ENCODE results near the gene MYO16.

Gene MYO16

DNA sequence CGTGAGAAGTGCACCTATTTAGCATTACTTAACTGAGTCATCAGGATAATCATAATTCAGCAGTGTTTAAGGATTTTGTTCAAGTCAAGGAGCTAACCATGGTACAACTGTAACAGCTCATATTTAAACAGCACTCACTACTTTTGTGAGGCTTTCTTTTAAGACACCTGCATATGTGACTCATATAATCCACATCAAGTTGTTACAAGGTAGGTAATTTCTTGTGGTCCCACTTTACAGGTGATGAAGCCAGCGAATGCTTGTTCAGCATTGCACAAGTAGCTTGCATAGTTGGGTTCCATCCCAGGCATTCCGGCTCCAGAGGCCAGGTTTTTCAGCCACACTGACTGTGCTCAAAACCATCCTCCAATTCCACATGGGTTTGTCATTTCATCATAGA lies 569.2 kb downstream of the MYO16 start:
- H3K4me3 Mint-ChIP-seq, result no peak overlapping the region
- no peak for ATAC-seq
- H3K9me3 Mint-ChIP-seq, result no peaks in the 10 kb centered on the region
- no peaks in the 10 kb centered on the region for H3K4me1 Mint-ChIP-seq
- no peak overlapping the region for H3K27ac Mint-ChIP-seq
- no peak for DNase-seq
- H3K36me3 Mint-ChIP-seq (ENCODE audit: low read depth), result no peaks in the 10 kb centered on the region
- peaks cover 11% of the 10 kb centered on the region for H3K27me3 Mint-ChIP-seq

DNA sequence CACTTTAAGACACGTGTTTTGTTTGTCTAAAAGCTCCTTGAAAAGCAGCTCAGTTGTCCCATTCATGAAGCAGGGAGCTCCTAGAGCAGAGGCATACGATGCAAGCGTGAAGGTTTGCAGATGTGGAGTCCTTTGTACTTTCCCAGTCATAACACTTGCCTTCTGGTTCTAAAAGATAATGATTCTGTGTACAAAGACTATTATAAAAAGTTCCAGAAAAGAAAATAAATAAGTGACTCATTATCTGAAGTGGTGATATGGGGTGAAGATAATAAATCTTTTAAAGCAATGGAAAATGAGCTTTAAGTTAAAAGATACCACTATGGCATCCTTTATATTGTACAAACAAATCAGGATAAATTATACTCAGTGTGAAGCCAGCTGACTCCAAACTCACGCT lies 569.9 kb downstream of the MYO16 start:
- no peak for DNase-seq
- no peak for ATAC-seq
- peaks cover 14% of the 10 kb centered on the region for H3K27me3 Mint-ChIP-seq

GRCh38 chr13:109200556-109200955 lies 571.1 kb downstream of the MYO16 start:
- H3K9me3 Mint-ChIP-seq, result no peaks in the 10 kb centered on the region
- no peak overlapping the region for H3K4me3 Mint-ChIP-seq
- H3K27ac Mint-ChIP-seq, result no peak overlapping the region
- H3K27me3 Mint-ChIP-seq, result peaks cover 14% of the 10 kb centered on the region
- ATAC-seq, result no peak
- no peaks in the 10 kb centered on the region for H3K36me3 Mint-ChIP-seq (ENCODE audit: low read depth)
- no peak for DNase-seq
- no peaks in the 10 kb centered on the region for H3K4me1 Mint-ChIP-seq

More for the DNA sequence above, 569.9 kb downstream of the MYO16 start:
- no peaks in the 10 kb centered on the region for H3K4me1 Mint-ChIP-seq
- no peaks in the 10 kb centered on the region for H3K36me3 Mint-ChIP-seq (ENCODE audit: low read depth)
- H3K9me3 Mint-ChIP-seq, result no peaks in the 10 kb centered on the region
- H3K27ac Mint-ChIP-seq, result no peak overlapping the region
- no peak overlapping the region for H3K4me3 Mint-ChIP-seq

DNA sequence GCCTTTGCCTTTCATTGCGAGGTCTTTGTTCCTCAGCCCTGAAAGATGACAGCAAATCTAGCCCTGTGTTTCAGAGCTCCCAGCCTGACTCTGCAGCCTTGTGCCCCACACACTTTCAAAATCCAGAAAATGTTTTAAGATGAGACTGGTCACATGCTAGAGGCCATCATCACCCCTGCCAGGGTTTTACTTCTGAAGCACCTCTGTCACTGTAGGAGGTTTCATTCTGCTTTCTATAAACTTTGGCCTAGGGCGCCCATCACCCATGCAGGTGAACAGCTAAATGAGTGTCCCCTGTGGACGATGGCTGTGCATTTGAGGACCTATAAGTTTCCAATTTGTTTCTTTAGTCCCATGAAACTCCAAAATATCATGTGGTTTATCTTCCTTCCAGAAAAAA lies 574.2 kb downstream of the MYO16 start:
- ATAC-seq, result no peak
- DNase-seq, result no peak
- no peaks in the 10 kb centered on the region for H3K36me3 Mint-ChIP-seq (ENCODE audit: low read depth)
- no peaks in the 10 kb centered on the region for H3K4me1 Mint-ChIP-seq
- H3K4me3 Mint-ChIP-seq, result no peak overlapping the region
- H3K27me3 Mint-ChIP-seq, result peaks cover 7% of the 10 kb centered on the region
- no peak overlapping the region for H3K27ac Mint-ChIP-seq
- no peaks in the 10 kb centered on the region for H3K9me3 Mint-ChIP-seq

- H3K9me3 Mint-ChIP-seq, result no peaks in the 10 kb centered on the region
- no peak for ATAC-seq
- no peak overlapping the region for H3K4me3 Mint-ChIP-seq
- DNase-seq, result no peak
- H3K27me3 Mint-ChIP-seq, result peaks cover 7% of the 10 kb centered on the region
- no peak overlapping the region for H3K27ac Mint-ChIP-seq
- no peaks in the 10 kb centered on the region for H3K4me1 Mint-ChIP-seq
- H3K36me3 Mint-ChIP-seq (ENCODE audit: low read depth), result no peaks in the 10 kb centered on the region
These were observed 574.8 kb downstream of the MYO16 start for GRCh38 chr13:109204252-109204651.

GRCh38 chr13:109204657-109205056 lies 575.2 kb downstream of the MYO16 start:
- DNase-seq, result no peak
- Mint-ChIP-seq H3K27me3 (peaks cover 7% of the 10 kb centered on the region), H3K27ac (no peak overlapping the region), H3K4me1 (no peaks in the 10 kb centered on the region), H3K4me3 (no peak overlapping the region), H3K9me3 (no peaks in the 10 kb centered on the region), H3K36me3 (ENCODE audit: low read depth) (no peaks in the 10 kb centered on the region)
- no peak for ATAC-seq

- no peaks in the 10 kb centered on the region for H3K9me3 Mint-ChIP-seq
- DNase-seq, result no peak
- H3K27ac Mint-ChIP-seq, result no peak overlapping the region
These were observed 575.9 kb downstream of the MYO16 start for GRCh38 chr13:109205315-109205714.

DNA sequence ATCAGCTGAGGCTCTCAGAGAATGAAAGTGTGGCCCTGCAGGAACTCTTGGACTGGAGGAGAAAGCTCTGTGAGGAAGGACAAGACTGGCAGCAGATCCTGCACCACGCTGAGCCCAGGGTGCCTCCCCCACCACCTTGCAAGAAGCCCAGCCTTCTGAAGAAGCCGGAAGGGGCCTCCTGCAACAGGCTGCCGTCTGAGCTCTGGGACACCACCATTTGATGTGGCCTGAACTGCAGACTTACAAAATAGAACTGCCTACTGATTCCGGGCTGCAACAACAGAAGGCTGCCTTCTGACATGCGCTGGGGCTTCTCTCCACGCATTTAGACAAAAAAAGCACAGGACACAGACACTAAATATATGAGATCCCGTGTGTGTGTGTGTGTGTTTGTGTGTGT lies 577.2 kb downstream of the MYO16 start:
- no peak for ATAC-seq
- peaks cover 3% of the 10 kb centered on the region for H3K27me3 Mint-ChIP-seq

More at GRCh38 chr13:109205315-109205714, 575.9 kb downstream of the MYO16 start:
- ATAC-seq, result no peak
- Mint-ChIP-seq H3K27me3 (peaks cover 7% of the 10 kb centered on the region), H3K4me1 (no peaks in the 10 kb centered on the region), H3K4me3 (no peak overlapping the region), H3K36me3 (ENCODE audit: low read depth) (no peaks in the 10 kb centered on the region)

GRCh38 chr13:109207622-109208021 lies 578.2 kb downstream of the MYO16 start:
- H3K36me3 Mint-ChIP-seq (ENCODE audit: low read depth), result no peaks in the 10 kb centered on the region
- H3K9me3 Mint-ChIP-seq, result no peaks in the 10 kb centered on the region
- H3K27ac Mint-ChIP-seq, result no peak overlapping the region
- ATAC-seq (no peak), DNase-seq (no peak)
- H3K4me1 Mint-ChIP-seq, result no peaks in the 10 kb centered on the region
- H3K4me3 Mint-ChIP-seq, result no peak overlapping the region
- peaks cover 3% of the 10 kb centered on the region for H3K27me3 Mint-ChIP-seq

More for the DNA sequence above, 577.2 kb downstream of the MYO16 start:
- Mint-ChIP-seq H3K27ac (no peak overlapping the region), H3K9me3 (no peaks in the 10 kb centered on the region), H3K4me3 (no peak overlapping the region), H3K36me3 (ENCODE audit: low read depth) (no peaks in the 10 kb centered on the region), H3K4me1 (no peaks in the 10 kb centered on the region)
- no peak for DNase-seq

DNA sequence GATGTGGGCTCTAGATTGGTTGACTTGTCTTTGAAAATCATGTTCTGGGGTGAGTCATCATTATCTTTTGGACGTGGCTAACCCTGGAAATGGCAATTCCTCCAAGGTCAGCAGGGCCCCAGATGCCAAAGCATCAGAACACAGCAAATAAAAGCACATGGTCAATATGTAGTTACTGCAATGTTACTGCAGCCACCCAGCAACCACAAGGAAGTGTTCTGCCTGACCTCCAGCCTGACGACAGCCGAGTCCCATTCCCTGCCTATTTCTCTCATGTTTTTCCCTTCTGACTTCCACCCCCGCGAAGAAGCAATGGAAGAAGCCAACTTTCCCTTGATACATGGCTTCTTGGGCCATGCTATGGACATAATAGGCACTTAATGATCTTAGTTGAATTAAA lies 579.1 kb downstream of the MYO16 start:
- Mint-ChIP-seq H3K4me1 (no peaks in the 10 kb centered on the region), H3K9me3 (no peaks in the 10 kb centered on the region), H3K4me3 (no peak overlapping the region), H3K27ac (no peak overlapping the region), H3K27me3 (peaks cover 3% of the 10 kb centered on the region), H3K36me3 (ENCODE audit: low read depth) (no peaks in the 10 kb centered on the region)
- DNase-seq (no peak), ATAC-seq (no peak)

- no peaks in the 10 kb centered on the region for H3K4me1 Mint-ChIP-seq
- H3K36me3 Mint-ChIP-seq (ENCODE audit: low read depth), result no peaks in the 10 kb centered on the region
- ATAC-seq (no peak), DNase-seq (no peak)
- no peak overlapping the region for H3K27ac Mint-ChIP-seq
- no peak overlapping the region for H3K4me3 Mint-ChIP-seq
- no peaks in the 10 kb centered on the region for H3K9me3 Mint-ChIP-seq
- no peaks in the 10 kb centered on the region for H3K27me3 Mint-ChIP-seq
These were observed 580.1 kb downstream of the MYO16 start for GRCh38 chr13:109209526-109209925.

DNA sequence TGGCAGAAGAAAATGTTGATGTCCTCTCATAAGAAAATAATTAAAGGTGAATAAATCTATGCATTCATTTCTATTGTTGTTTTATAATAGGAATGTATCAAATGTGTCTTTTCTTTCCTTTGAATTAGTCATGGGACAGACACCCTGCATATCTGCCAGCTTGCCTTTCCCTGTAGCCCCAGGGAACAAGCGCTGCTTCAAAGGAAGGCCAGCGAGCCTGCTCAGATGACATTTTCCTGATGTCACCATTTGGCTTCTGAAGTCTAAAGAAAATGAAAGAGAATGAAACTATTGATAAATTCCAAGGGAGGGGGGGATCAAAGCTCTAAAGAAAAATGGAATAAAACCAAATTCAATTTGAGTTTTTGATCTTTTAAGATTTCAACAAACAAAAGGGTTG lies 582.2 kb downstream of the MYO16 start:
- no peak overlapping the region for H3K27ac Mint-ChIP-seq
- H3K4me1 Mint-ChIP-seq, result no peaks in the 10 kb centered on the region
- no peaks in the 10 kb centered on the region for H3K27me3 Mint-ChIP-seq
- DNase-seq (no peak), ATAC-seq (no peak)
- H3K36me3 Mint-ChIP-seq (ENCODE audit: low read depth), result no peaks in the 10 kb centered on the region
- H3K4me3 Mint-ChIP-seq, result no peak overlapping the region
- no peaks in the 10 kb centered on the region for H3K9me3 Mint-ChIP-seq

DNA sequence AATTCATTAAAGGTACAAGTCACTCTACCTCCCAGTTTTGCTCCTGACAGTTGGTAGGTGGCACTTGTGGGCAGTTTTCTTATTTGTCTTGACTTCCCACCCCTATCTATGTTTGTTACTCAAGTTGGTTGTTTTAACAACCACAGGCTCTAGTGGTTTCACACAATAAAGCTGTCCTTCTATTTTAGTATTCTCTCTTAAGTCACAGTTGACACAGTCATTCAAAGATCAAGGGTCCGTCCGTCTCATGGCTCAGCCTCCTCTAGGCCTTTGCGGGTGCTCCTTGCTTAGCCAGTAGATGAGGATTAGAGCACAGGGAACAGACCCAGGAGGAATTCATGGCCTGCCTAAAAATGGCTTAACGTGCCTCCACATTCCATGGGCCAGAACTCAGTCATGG lies 583.2 kb downstream of the MYO16 start:
- Mint-ChIP-seq H3K27ac (no peak overlapping the region), H3K36me3 (ENCODE audit: low read depth) (no peaks in the 10 kb centered on the region), H3K4me1 (no peaks in the 10 kb centered on the region), H3K27me3 (no peaks in the 10 kb centered on the region), H3K9me3 (no peaks in the 10 kb centered on the region), H3K4me3 (no peak overlapping the region)
- no peak for DNase-seq
- ATAC-seq, result no peak

- Mint-ChIP-seq H3K27me3 (no peaks in the 10 kb centered on the region), H3K4me3 (no peak overlapping the region), H3K9me3 (no peaks in the 10 kb centered on the region), H3K36me3 (ENCODE audit: low read depth) (no peaks in the 10 kb centered on the region), H3K27ac (no peak overlapping the region), H3K4me1 (no peaks in the 10 kb centered on the region)
- no peak for ATAC-seq
- no peak for DNase-seq
These were observed 584.3 kb downstream of the MYO16 start for GRCh38 chr13:109213714-109214113.

GRCh38 chr13:109214393-109214792 lies 585.0 kb downstream of the MYO16 start:
- ATAC-seq (no peak), DNase-seq (no peak)
- no peak overlapping the region for H3K4me3 Mint-ChIP-seq
- no peak overlapping the region for H3K27ac Mint-ChIP-seq
- no peaks in the 10 kb centered on the region for H3K36me3 Mint-ChIP-seq (ENCODE audit: low read depth)
- H3K4me1 Mint-ChIP-seq, result no peaks in the 10 kb centered on the region
- H3K27me3 Mint-ChIP-seq, result no peaks in the 10 kb centered on the region
- H3K9me3 Mint-ChIP-seq, result no peaks in the 10 kb centered on the region

DNA sequence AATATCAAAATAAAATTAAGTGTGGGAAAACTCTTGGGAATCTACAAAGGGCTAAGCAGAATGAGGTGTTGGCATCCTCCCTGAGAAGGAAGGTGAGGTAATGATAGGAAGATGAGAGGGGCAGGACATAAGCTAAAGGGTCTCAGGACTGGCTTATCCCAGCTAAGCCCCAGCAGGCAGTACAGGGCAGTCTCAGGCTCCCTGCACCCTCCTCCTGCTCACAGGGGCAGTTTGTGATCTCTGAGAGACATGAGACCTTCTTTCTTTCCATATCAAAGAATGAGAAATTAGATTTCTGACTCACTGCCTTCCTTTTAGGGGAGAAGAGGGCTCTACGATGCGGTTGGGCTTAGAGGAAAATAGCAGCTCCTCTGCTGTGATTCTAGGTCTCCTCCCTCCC lies 586.0 kb downstream of the MYO16 start:
- no peaks in the 10 kb centered on the region for H3K36me3 Mint-ChIP-seq (ENCODE audit: low read depth)
- H3K9me3 Mint-ChIP-seq, result no peaks in the 10 kb centered on the region
- DNase-seq (no peak), ATAC-seq (peak; percentile 49)
- no peaks in the 10 kb centered on the region for H3K4me1 Mint-ChIP-seq
- H3K27ac Mint-ChIP-seq, result no peak overlapping the region
- H3K4me3 Mint-ChIP-seq, result no peak overlapping the region
- no peaks in the 10 kb centered on the region for H3K27me3 Mint-ChIP-seq

Measured in activated naive CD8-positive, alpha-beta T cell treated with anti-CD3 and anti-CD28 coated beads, Interleukin-2, amount 50 U/mL, for 24 hours (primary cell).